Neural cell (in vitro differentiated cells): ENCODE measurements around the gene PIAS1. TPM values are rescaled to one million over a fixed set of nuclear protein-coding genes. Genes with fewer than 3 reads are reported as not detected.

ENCODE experiments used
- H2AFZ ChIP-seq: fragments of 200-600, 300-800 bp; sonication (generic), shearing (Covaris generic); 2 replicates; pipeline ENCODE4 v1.6.0; 2014; ENCODE audit warnings: low read depth, mild to moderate bottlenecking, antibody characterized with exemption, low read length, moderate library complexity
- H3F3A ChIP-seq: fragments of 200-600 bp; shearing (Covaris generic); 2 replicates; pipeline ENCODE4 v1.6.1; 2016; ENCODE audit warnings: mild to moderate bottlenecking, moderate library complexity, mixed read lengths, antibody characterized with exemption, low read length; ENCODE audit not compliant: insufficient read depth, poor library complexity, severe bottlenecking
- H3K27ac ChIP-seq: fragments of 200-600, 300-800 bp; sonication (generic), shearing (Covaris generic); 2 replicates; pipeline ENCODE4 v1.5.1; 2014; ENCODE audit warnings: mild to moderate bottlenecking, low read length, moderate library complexity
- H3K27me3 ChIP-seq: fragments of 300-800, 200-600 bp; sonication (generic), shearing (Covaris generic); 2 replicates; pipeline ENCODE4 v1.6.0; 2014; ENCODE audit warnings: mild to moderate bottlenecking, low read depth, low read length, moderate library complexity; ENCODE audit not compliant: insufficient read depth
- H3K36me3 ChIP-seq: fragments of 300-800, 200-600 bp; sonication (generic), shearing (Covaris generic); 2 replicates; pipeline ENCODE4 v1.5.1; 2014; ENCODE audit warnings: mild to moderate bottlenecking, antibody characterized with exemption, low read length, moderate library complexity; ENCODE audit not compliant: insufficient read depth
- H3K4me2 ChIP-seq: fragments of 300-800, 200-600 bp; sonication (generic), shearing (Covaris generic); 2 replicates; pipeline ENCODE4 v1.6.0; 2014; ENCODE audit warnings: mild to moderate bottlenecking, low read length
- H3K4me3 ChIP-seq: fragments of 300-800, 200-600 bp; sonication (generic), shearing (Covaris generic); 2 replicates; pipeline ENCODE4 v1.5.1; 2014; ENCODE audit warnings: mild to moderate bottlenecking, low read length, moderate library complexity
- H3K79me2 ChIP-seq: fragments of 200-600 bp; shearing (Covaris generic); replicated peaks from 2 replicates; pipeline ENCODE4 v1.6.0; 2014; ENCODE audit warnings: mild to moderate bottlenecking, low read length, moderate library complexity; ENCODE audit not compliant: insufficient read depth
- H3K9ac ChIP-seq: fragments of 300-800, 200-600 bp; sonication (generic), shearing (Covaris generic); 2 replicates; pipeline ENCODE4 v1.6.1; 2016; ENCODE audit warnings: mild to moderate bottlenecking, low read length, mixed read lengths
- H3K9me2 ChIP-seq: fragments of 200-600 bp; shearing (Covaris generic); 2 replicates; pipeline ENCODE4 v1.6.1; 2016; ENCODE audit warnings: mild to moderate bottlenecking, low read length, mixed read lengths; ENCODE audit not compliant: insufficient read depth
- H3K9me3 ChIP-seq: fragments of 200-600, 300-800 bp; sonication (generic), shearing (Covaris generic); 2 replicates; pipeline ENCODE4 v1.6.1; 2016; ENCODE audit warnings: mild to moderate bottlenecking, mixed run types, low read length, moderate library complexity, mixed read lengths
- H4K20me1 ChIP-seq: fragments of 200-600 bp; shearing (Covaris generic); 2 replicates; pipeline ENCODE4 v1.6.1; 2016; ENCODE audit warnings: mild to moderate bottlenecking, mixed run types; ENCODE audit not compliant: insufficient read depth
- EP300 ChIP-seq: fragments of 450-650 bp; conservative IDR thresholded peaks from 2 replicates; pipeline ENCODE4 v1.6.1; 2014; ENCODE audit warnings: antibody characterized with exemption, mild to moderate bottlenecking, moderate library complexity; ENCODE audit not compliant: poor library complexity, severe bottlenecking
- EZH2 ChIP-seq: fragments of 200-600, 300-800 bp; shearing (Covaris generic), sonication (generic); IDR thresholded peaks from 2 replicates; pipeline ENCODE4 v1.6.1; 2014; ENCODE audit warnings: antibody characterized with exemption, low read length, borderline replicate concordance, mild to moderate bottlenecking; ENCODE audit not compliant: insufficient read depth, poor library complexity, severe bottlenecking
- MXI1 ChIP-seq: fragments of 450-650 bp; conservative IDR thresholded peaks from 2 replicates; pipeline ENCODE4 v1.6.1; 2014; ENCODE audit warnings: antibody characterized with exemption, mild to moderate bottlenecking; ENCODE audit not compliant: poor library complexity, severe bottlenecking
- POLR2AphosphoS5 ChIP-seq: IDR thresholded peaks from 2 replicates; pipeline ENCODE4 v1.6.1; 2012
- RAD21 ChIP-seq: fragments of 450-650 bp; conservative IDR thresholded peaks from 2 replicates; pipeline ENCODE4 v1.6.1; 2014; ENCODE audit warnings: antibody characterized with exemption, mild to moderate bottlenecking, moderate library complexity
- REST ChIP-seq: IDR thresholded peaks from 2 replicates; pipeline ENCODE4 v1.6.1; 2012; ENCODE audit warnings: borderline replicate concordance
- SMC3 ChIP-seq: fragments of 450-650 bp; conservative IDR thresholded peaks from 2 replicates; pipeline ENCODE4 v1.6.1; 2014; ENCODE audit warnings: antibody characterized with exemption, mild to moderate bottlenecking, moderate library complexity; ENCODE audit not compliant: poor library complexity
- TAF1 ChIP-seq: IDR thresholded peaks from 2 replicates; pipeline ENCODE4 v1.6.1; 2012; ENCODE audit warnings: low read depth
- polyA plus RNA-seq: library from polyadenylated mRNA; depleted of rRNA; stranded (reverse); fragments of >200 nt; gene quantifications from 2 replicates; pipeline ENCODE4 v1.2.3, GENCODE V29; 2014
- TF ChIP-seq, protein P1 (sequence below): fragments of 450-650 bp; IDR thresholded peaks from 2 replicates; pipeline ENCODE4 v1.5.1; 2014; ENCODE audit warnings: antibody characterized with exemption, mild to moderate bottlenecking, moderate library complexity; ENCODE audit not compliant: poor library complexity, severe bottlenecking

Gene PIAS1
- polyA plus RNA-seq, 1 donor from 2014 or later, result 14.3 TPM

GRCh38 chr15:68175526-68175925, 121.4 kb downstream of the PIAS1 start:
- Histone ChIP-seq H3K27ac (no peak overlapping the region), H4K20me1 (no peaks in the 10 kb centered on the region), H3K79me2 (no peaks in the 10 kb centered on the region), H2AFZ (no peak overlapping the region), H3F3A (no peaks in the 10 kb centered on the region), H3K9me2 (no peaks in the 10 kb centered on the region), H3K36me3 (peaks cover 18% of the 10 kb centered on the region), H3K9ac (no peak overlapping the region), H3K4me3 (no peak overlapping the region), H3K4me2 (no peak overlapping the region), H3K9me3 (no peaks in the 10 kb centered on the region), H3K27me3 (no peaks in the 10 kb centered on the region)
- TF ChIP-seq, protein P1, sequence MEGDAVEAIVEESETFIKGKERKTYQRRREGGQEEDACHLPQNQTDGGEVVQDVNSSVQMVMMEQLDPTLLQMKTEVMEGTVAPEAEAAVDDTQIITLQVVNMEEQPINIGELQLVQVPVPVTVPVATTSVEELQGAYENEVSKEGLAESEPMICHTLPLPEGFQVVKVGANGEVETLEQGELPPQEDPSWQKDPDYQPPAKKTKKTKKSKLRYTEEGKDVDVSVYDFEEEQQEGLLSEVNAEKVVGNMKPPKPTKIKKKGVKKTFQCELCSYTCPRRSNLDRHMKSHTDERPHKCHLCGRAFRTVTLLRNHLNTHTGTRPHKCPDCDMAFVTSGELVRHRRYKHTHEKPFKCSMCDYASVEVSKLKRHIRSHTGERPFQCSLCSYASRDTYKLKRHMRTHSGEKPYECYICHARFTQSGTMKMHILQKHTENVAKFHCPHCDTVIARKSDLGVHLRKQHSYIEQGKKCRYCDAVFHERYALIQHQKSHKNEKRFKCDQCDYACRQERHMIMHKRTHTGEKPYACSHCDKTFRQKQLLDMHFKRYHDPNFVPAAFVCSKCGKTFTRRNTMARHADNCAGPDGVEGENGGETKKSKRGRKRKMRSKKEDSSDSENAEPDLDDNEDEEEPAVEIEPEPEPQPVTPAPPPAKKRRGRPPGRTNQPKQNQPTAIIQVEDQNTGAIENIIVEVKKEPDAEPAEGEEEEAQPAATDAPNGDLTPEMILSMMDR, result no peak
- TF ChIP-seq POLR2AphosphoS5, result no peak
- TF ChIP-seq REST, result no peak
- no peak for TF ChIP-seq EP300
- no peak for TF ChIP-seq MXI1
- TF ChIP-seq RAD21, result no peak
- no peak for TF ChIP-seq TAF1
- TF ChIP-seq SMC3, result no peak
- no peak for TF ChIP-seq EZH2

DNA sequence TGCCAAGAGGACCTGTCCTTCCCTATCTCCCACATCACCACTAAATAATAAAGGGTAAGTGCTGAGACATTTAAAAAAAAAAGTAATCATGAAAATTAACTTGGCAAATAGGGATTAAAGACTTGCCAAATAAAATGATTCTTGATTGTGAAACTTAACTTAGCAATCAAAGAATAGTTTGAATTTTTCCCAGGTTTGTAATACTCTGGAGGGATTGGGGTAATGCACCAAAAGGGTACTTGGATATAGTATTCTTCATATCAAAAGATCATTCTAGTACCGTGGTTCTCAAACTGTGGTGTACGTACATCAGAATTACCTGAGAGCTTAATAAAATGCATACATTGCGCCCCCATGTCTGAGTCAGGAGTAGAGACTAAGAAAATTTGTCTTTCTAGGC, 122.5 kb downstream of the PIAS1 start:
- Histone ChIP-seq H3K27ac (no peak overlapping the region), H3K79me2 (no peaks in the 10 kb centered on the region), H4K20me1 (no peaks in the 10 kb centered on the region), H3K36me3 (peaks cover 18% of the 10 kb centered on the region), H3K9me3 (no peaks in the 10 kb centered on the region), H3F3A (no peaks in the 10 kb centered on the region), H3K4me3 (no peak overlapping the region), H2AFZ (no peak overlapping the region), H3K4me2 (no peak overlapping the region), H3K27me3 (no peaks in the 10 kb centered on the region), H3K9ac (no peak overlapping the region), H3K9me2 (no peaks in the 10 kb centered on the region)
- no peak for TF ChIP-seq EZH2
- TF ChIP-seq, protein P1, result no peak
- TF ChIP-seq SMC3, result no peak
- no peak for TF ChIP-seq RAD21
- TF ChIP-seq MXI1, result no peak
- no peak for TF ChIP-seq REST
- no peak for TF ChIP-seq POLR2AphosphoS5
- TF ChIP-seq EP300, result no peak
- no peak for TF ChIP-seq TAF1
